HEK293 (cell line): ENCODE results near the gene CCNY.

Source experiments
- CTCF ChIA-PET: fragments of 350-600 bp; formaldehyde crosslinking; extraction: SDS; loops from one replicate; lab custom pipeline; 2021; ENCODE audit warnings: antibody characterized with exemption; lab: Yijun Ruan, JAX
- POLR2A ChIA-PET: fragments of 300-600 bp; formaldehyde crosslinking; extraction: SDS; loops from one replicate; lab custom pipeline; 2020; ENCODE audit warnings: antibody characterized with exemption, inconsistent platforms; lab: Yijun Ruan, JAX
- H3K27ac ChIP-seq: fragments of 200-500 bp; sonication (Bioruptor generic); 2 replicates; pipeline ENCODE4 v1.5.1; 2014; ENCODE audit warnings: low read depth, low read length, control low read depth, inconsistent platforms; ENCODE audit errors: extremely low read depth
- H3K36me3 ChIP-seq, 2 experiments: fragments of 200-500 bp in 1 of 2; sonication (Bioruptor generic) in 1 of 2; 1 replicate in 1 of 2; 2 replicates in 1 of 2; pipeline ENCODE4 v1.5.1; 2014 to 2017; ENCODE audit warnings: inconsistent platforms in 2 of 2, low read length in 2 of 2; ENCODE audit not compliant: control insufficient read depth in 2 of 2, insufficient read depth in 1 of 2
- H3K4me1 ChIP-seq: fragments of 200-500 bp; sonication (Bioruptor generic); 2 replicates; pipeline ENCODE4 v1.5.1; 2014; ENCODE audit warnings: mild to moderate bottlenecking, low read length, inconsistent platforms; ENCODE audit not compliant: control insufficient read depth, insufficient read depth
- H3K4me3 ChIP-seq: 2 replicates; pipeline ENCODE4 v1.5.1; 2011; ENCODE audit warnings: low read depth, mild to moderate bottlenecking, control low read depth, low read length, moderate library complexity
- H3K9me3 ChIP-seq: fragments of 200-500 bp; sonication (Bioruptor generic); 2 replicates; pipeline ENCODE4 v1.5.1; 2014; ENCODE audit warnings: low read depth, low read length, inconsistent platforms; ENCODE audit not compliant: control insufficient read depth, insufficient read depth
- GLIS1 ChIP-seq: fragments of 450-650 bp; formaldehyde crosslinking; IDR thresholded peaks from 2 replicates; pipeline ENCODE4 v1.5.1; 2016; ENCODE audit warnings: missing biosample characterization, missing genetic modification characterization
- GLIS2 ChIP-seq: fragments of 450-650 bp; formaldehyde crosslinking; IDR thresholded peaks from 2 replicates; pipeline ENCODE4 v1.5.1; 2016; ENCODE audit warnings: missing biosample characterization, missing genetic modification characterization
- OSR2 ChIP-seq: fragments of 450-650 bp; formaldehyde crosslinking; IDR thresholded peaks from 2 replicates; pipeline ENCODE4 v1.5.1; 2016; ENCODE audit warnings: missing biosample characterization, missing genetic modification characterization
- PRDM6 ChIP-seq: fragments of 450-650 bp; formaldehyde crosslinking; IDR thresholded peaks from 2 replicates; pipeline ENCODE4 v1.5.1; 2017; ENCODE audit warnings: missing biosample characterization, missing genetic modification characterization
- RBAK ChIP-seq: fragments of 450-650 bp; formaldehyde crosslinking; IDR thresholded peaks from 2 replicates; pipeline ENCODE4 v1.5.1; 2016; ENCODE audit warnings: missing biosample characterization, missing genetic modification characterization
- TCF7L2 ChIP-seq: IDR thresholded peaks from 2 replicates; pipeline ENCODE4 v1.6.1; 2011; ENCODE audit warnings: low read depth, mild to moderate bottlenecking, inconsistent platforms, low read length, moderate library complexity, borderline replicate concordance
- ZNF155 ChIP-seq: fragments of 450-650 bp; formaldehyde crosslinking; IDR thresholded peaks from 2 replicates; pipeline ENCODE4 v1.5.1; 2016; ENCODE audit warnings: missing biosample characterization, missing genetic modification characterization
- ZNF18 ChIP-seq: fragments of 450-650 bp; formaldehyde crosslinking; IDR thresholded peaks from 2 replicates; pipeline ENCODE4 v1.5.1; 2016; ENCODE audit warnings: missing biosample characterization, missing genetic modification characterization
- ZNF211 ChIP-seq: fragments of 450-650 bp; formaldehyde crosslinking; IDR thresholded peaks from 2 replicates; pipeline ENCODE4 v1.5.1; 2016; ENCODE audit warnings: low read depth, missing biosample characterization, missing genetic modification characterization
- ZNF366 ChIP-seq: fragments of 450-650 bp; formaldehyde crosslinking; conservative IDR thresholded peaks from 2 replicates; pipeline ENCODE4 v1.5.1; 2016; ENCODE audit warnings: missing biosample characterization, missing genetic modification characterization
- ZNF391 ChIP-seq: fragments of 450-650 bp; formaldehyde crosslinking; IDR thresholded peaks from 2 replicates; pipeline ENCODE4 v1.5.1; 2016; ENCODE audit warnings: low read depth, missing biosample characterization, missing genetic modification characterization, borderline replicate concordance
- ZNF513 ChIP-seq: fragments of 450-650 bp; IDR thresholded peaks from 2 replicates; pipeline ENCODE4 v1.5.1; 2018; ENCODE audit warnings: missing biosample characterization, missing genetic modification characterization
- ZNF549 ChIP-seq: fragments of 450-650 bp; IDR thresholded peaks from 2 replicates; pipeline ENCODE4 v1.5.1; 2018; ENCODE audit warnings: missing biosample characterization, missing genetic modification characterization, mild to moderate bottlenecking, inconsistent platforms, moderate library complexity
- ZNF623 ChIP-seq: fragments of 450-650 bp; formaldehyde crosslinking; IDR thresholded peaks from 2 replicates; pipeline ENCODE4 v1.5.1; 2016; ENCODE audit warnings: missing biosample characterization, missing genetic modification characterization
- ZNF629 ChIP-seq: fragments of 450-650 bp; formaldehyde crosslinking; IDR thresholded peaks from 2 replicates; pipeline ENCODE4 v1.5.1; 2017; ENCODE audit warnings: missing biosample characterization, missing genetic modification characterization
- ZNF707 ChIP-seq: fragments of 450-650 bp; formaldehyde crosslinking; IDR thresholded peaks from 2 replicates; pipeline ENCODE4 v1.5.1; 2016; ENCODE audit warnings: missing biosample characterization, missing genetic modification characterization
- ZNF792 ChIP-seq: fragments of 450-650 bp; formaldehyde crosslinking; IDR thresholded peaks from 2 replicates; pipeline ENCODE4 v1.5.1; 2016; ENCODE audit warnings: missing biosample characterization, missing genetic modification characterization
- ZNF830 ChIP-seq: fragments of 450-650 bp; IDR thresholded peaks from 2 replicates; pipeline ENCODE4 v1.5.0; 2018; ENCODE audit warnings: missing biosample characterization, missing genetic modification characterization, low read depth, mild to moderate bottlenecking, moderate library complexity
- ZXDB ChIP-seq: fragments of 450-650 bp; formaldehyde crosslinking; IDR thresholded peaks from 2 replicates; pipeline ENCODE4 v1.5.1; 2016; ENCODE audit warnings: missing biosample characterization, missing genetic modification characterization

Gene CCNY

GRCh38 chr10:35600193-35600592 is 263.9 kb downstream of the CCNY start:
- no peaks in the 10 kb centered on the region for H3K36me3 ChIP-seq
- H3K4me1 ChIP-seq = no peaks in the 10 kb centered on the region
- H3K9me3 ChIP-seq = no peaks in the 10 kb centered on the region
- ChIA-PET CTCF (interaction anchor here (0.7 to 1.2 kb wide), 2 partner anchors 1028 to 1179 kb away, joined by 3 to 4 read pairs; no protein-coding TSS in a partner anchor), POLR2A (no interaction called here)
- no peak overlapping the region for H3K4me3 ChIP-seq
- TF ChIP-seq ZNF629 (tag by site-specific recombination) (no peak), ZXDB (no peak), ZNF549 (no peak), ZNF513 (no peak), ZNF707 (tag by site-specific recombination) (no peak), ZNF18 (tag by site-specific recombination) (no peak), ZNF391 (tag by site-specific recombination) (no peak), ZNF211 (tag by site-specific recombination) (no peak), ZNF366 (tag by site-specific recombination) (no peak), GLIS2 (tag by site-specific recombination) (no peak), GLIS1 (tag by site-specific recombination) (no peak)
- no peak overlapping the region for H3K27ac ChIP-seq

- H3K36me3 ChIP-seq = no peaks in the 10 kb centered on the region
- ChIA-PET CTCF (interaction anchor here (1.3 kb wide), 1 partner anchor 9 kb away, joined by 4 read pairs; no protein-coding TSS in a partner anchor), POLR2A (no interaction called here)
Observed at GRCh38 chr10:35605191-35605590, 268.9 kb downstream of the CCNY start, which contains the start of gene GJD4. Gene GJD4, plus strand, starts transcription at chr10:35605341. Its CDS starts 227 bp downstream, at chr10:35605568.

GRCh38 chr10:35606430-35606829 is 270.1 kb downstream of the CCNY start:
- Histone ChIP-seq H3K4me3 (no peak overlapping the region), H3K36me3 (no peaks in the 10 kb centered on the region), H3K4me1 (no peaks in the 10 kb centered on the region), H3K9me3 (no peaks in the 10 kb centered on the region), H3K27ac (no peak overlapping the region)
- CTCF ChIA-PET = interaction anchor here (0.7 to 2.1 kb wide), 3 partner anchors 25 to 227 kb away, joined by 3 to 5 read pairs (median 3); no protein-coding TSS in a partner anchor
- POLR2A ChIA-PET = no interaction called here
- TF ChIP-seq ZNF155 = no peak
- 0 out of 2 replicates have a peak, but pooled peaks have one; percentile 10 for TF ChIP-seq PRDM6 (tag by site-specific recombination)
- TF ChIP-seq ZNF792 (tag by site-specific recombination) = no peak
- no peak for TF ChIP-seq ZNF623 (tag by site-specific recombination)

More at GRCh38 chr10:35605191-35605590, 268.9 kb downstream of the CCNY start, which contains the start of gene GJD4:
- no peak for TF ChIP-seq OSR2 (tag by site-specific recombination)
- no peak for TF ChIP-seq ZNF830
- no peak for TF ChIP-seq RBAK (tag by site-specific recombination)
- no peak for TF ChIP-seq TCF7L2
- Histone ChIP-seq H3K4me3 (no peak within 1 kb of the TSS), H3K9me3 (no peaks in the 10 kb centered on the region), H3K27ac (no peak within 1 kb of the TSS), H3K4me1 (no peaks in the 10 kb centered on the region)
